ENCODE data around the gene RTCA.

DNA sequence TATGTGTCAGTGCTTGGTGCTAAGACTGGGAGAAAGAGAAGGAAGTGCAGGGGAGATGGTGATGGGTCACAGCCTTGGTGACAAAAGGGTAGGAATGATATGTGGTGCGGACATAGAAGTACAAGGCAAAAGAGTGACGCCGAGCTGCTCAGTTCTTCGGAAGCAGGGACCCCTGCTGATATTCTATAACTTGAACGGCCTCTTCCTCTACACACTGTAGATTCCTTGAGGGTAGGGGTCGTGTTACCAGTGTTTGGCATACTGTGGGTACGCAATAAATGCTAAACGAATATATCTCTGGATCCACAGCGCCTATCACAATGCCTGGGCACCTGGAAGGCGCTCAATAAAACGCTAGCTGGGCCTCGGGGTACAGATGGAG, 16.9 kb upstream of the RTCA start:
- no peak for TF ChIP-seq LEF1 (IDR thresholded peaks at IDR 0.05; ENCODE audit: borderline replicate concordance)
- TF ChIP-seq BHLHE40 (IDR thresholded peaks at IDR 0.05; ENCODE audit: borderline replicate concordance): no peak
- TF ChIP-seq FOXM1 (IDR thresholded peaks at IDR 0.05; ENCODE audit: borderline replicate concordance): no peak
- no peak for TF ChIP-seq TARDBP (IDR thresholded peaks at IDR 0.05)

Measured in HEK293T (cell line).